Measurements from ENCODE around the gene GNAS-AS1. TPM values are rescaled to one million over a fixed set of nuclear protein-coding genes. Genes with fewer than 3 reads are reported as not detected.

The GNAS-AS1 gene
- total RNA-seq, 1 donor from 2014 or later: 5.9 TPM

GRCh38 chr20:58874469-58874868 lies 23.8 kb upstream of the GNAS-AS1 start:
- TF ChIP-seq, protein P1, sequence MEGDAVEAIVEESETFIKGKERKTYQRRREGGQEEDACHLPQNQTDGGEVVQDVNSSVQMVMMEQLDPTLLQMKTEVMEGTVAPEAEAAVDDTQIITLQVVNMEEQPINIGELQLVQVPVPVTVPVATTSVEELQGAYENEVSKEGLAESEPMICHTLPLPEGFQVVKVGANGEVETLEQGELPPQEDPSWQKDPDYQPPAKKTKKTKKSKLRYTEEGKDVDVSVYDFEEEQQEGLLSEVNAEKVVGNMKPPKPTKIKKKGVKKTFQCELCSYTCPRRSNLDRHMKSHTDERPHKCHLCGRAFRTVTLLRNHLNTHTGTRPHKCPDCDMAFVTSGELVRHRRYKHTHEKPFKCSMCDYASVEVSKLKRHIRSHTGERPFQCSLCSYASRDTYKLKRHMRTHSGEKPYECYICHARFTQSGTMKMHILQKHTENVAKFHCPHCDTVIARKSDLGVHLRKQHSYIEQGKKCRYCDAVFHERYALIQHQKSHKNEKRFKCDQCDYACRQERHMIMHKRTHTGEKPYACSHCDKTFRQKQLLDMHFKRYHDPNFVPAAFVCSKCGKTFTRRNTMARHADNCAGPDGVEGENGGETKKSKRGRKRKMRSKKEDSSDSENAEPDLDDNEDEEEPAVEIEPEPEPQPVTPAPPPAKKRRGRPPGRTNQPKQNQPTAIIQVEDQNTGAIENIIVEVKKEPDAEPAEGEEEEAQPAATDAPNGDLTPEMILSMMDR (IDR thresholded peaks at IDR 0.05; ENCODE audit: unreplicated experiment): no peak
- Mint-ChIP-seq H3K4me3 (no peak overlapping the region), H3K27me3 (ENCODE audit: low read depth) (no peaks in the 10 kb centered on the region), H3K9me3 (no peaks in the 10 kb centered on the region), H3K27ac (no peak overlapping the region), H3K36me3 (no peaks in the 10 kb centered on the region), H3K4me1 (peaks cover 39% of the 10 kb centered on the region)
- no peak for DNase-seq (ENCODE audit: low spot score in 2 of 2, unreplicated experiment in 2 of 2)

- no peak for DNase-seq (ENCODE audit: low spot score in 2 of 2, unreplicated experiment in 2 of 2)
- Mint-ChIP-seq H3K27me3 (ENCODE audit: low read depth) (no peaks in the 10 kb centered on the region), H3K4me3 (no peak overlapping the region), H3K4me1 (peaks cover 15% of the 10 kb centered on the region), H3K27ac (no peak overlapping the region), H3K36me3 (no peaks in the 10 kb centered on the region), H3K9me3 (no peaks in the 10 kb centered on the region)
- TF ChIP-seq, protein P1 (IDR thresholded peaks at IDR 0.05; ENCODE audit: unreplicated experiment): no peak
Measured at GRCh38 chr20:58871533-58872102, 20.9 kb upstream of the GNAS-AS1 start.

GRCh38 chr20:58870293-58871014 lies 19.8 kb upstream of the GNAS-AS1 start:
- peak in 1 of 2 experiments; percentile 83 for DNase-seq (ENCODE audit: low spot score in 2 of 2, unreplicated experiment in 2 of 2)
- H3K4me1 Mint-ChIP-seq: peaks cover 12% of the 10 kb centered on the region
- H3K27ac Mint-ChIP-seq: no peak overlapping the region

GRCh38 chr20:58869662-58870227 lies 19.0 kb upstream of the GNAS-AS1 start:
- DNase-seq (ENCODE audit: low spot score in 2 of 2, unreplicated experiment in 2 of 2): no peak
- Mint-ChIP-seq H3K4me3 (no peak overlapping the region), H3K36me3 (no peaks in the 10 kb centered on the region), H3K9me3 (no peaks in the 10 kb centered on the region), H3K27me3 (ENCODE audit: low read depth) (no peaks in the 10 kb centered on the region), H3K4me1 (peaks cover 12% of the 10 kb centered on the region), H3K27ac (no peak overlapping the region)
- TF ChIP-seq, protein P1 (IDR thresholded peaks at IDR 0.05; ENCODE audit: unreplicated experiment): no peak

More at GRCh38 chr20:58870293-58871014, 19.8 kb upstream of the GNAS-AS1 start:
- H3K27me3 Mint-ChIP-seq (ENCODE audit: low read depth): no peaks in the 10 kb centered on the region
- TF ChIP-seq, protein P1 (IDR thresholded peaks at IDR 0.05; ENCODE audit: unreplicated experiment): peak; percentile 79
- H3K36me3 Mint-ChIP-seq: no peaks in the 10 kb centered on the region
- no peaks in the 10 kb centered on the region for H3K9me3 Mint-ChIP-seq
- no peak overlapping the region for H3K4me3 Mint-ChIP-seq

DNA sequence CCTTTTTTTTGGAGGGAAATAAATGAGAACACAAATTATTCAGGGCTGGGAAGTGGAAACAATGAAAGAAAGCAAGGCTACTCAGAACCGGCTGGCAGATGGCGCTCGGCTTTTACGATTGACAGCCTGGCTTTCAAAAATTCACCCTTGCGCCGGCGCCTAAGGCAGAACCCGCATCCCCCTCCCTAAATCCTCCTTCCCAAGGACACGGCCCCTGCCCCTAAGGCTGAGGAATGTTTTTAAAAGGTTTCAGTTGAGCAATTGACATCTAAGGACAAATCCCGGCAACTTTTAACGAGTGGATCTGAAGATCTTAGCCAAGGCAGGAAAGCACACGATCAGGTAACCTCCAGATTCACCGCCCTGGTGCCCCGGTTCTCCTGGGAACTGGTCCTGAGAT lies 18.1 kb upstream of the GNAS-AS1 start:
- H3K27me3 Mint-ChIP-seq (ENCODE audit: low read depth): no peaks in the 10 kb centered on the region
- no peaks in the 10 kb centered on the region for H3K36me3 Mint-ChIP-seq
- H3K27ac Mint-ChIP-seq: peak overlapping the region; percentile 53
- H3K9me3 Mint-ChIP-seq: no peaks in the 10 kb centered on the region
- TF ChIP-seq, protein P1 (IDR thresholded peaks at IDR 0.05; ENCODE audit: unreplicated experiment): peak; percentile 15
- H3K4me3 Mint-ChIP-seq: peak overlapping the region; percentile 22
- H3K4me1 Mint-ChIP-seq: peaks cover 12% of the 10 kb centered on the region
- no peak for DNase-seq (ENCODE audit: low spot score in 2 of 2, unreplicated experiment in 2 of 2)

Data from mesothelial cell of epicardium (in vitro differentiated cells).